ENCODE data around the gene NPIPB12. TPM values are rescaled to one million over a fixed set of nuclear protein-coding genes. Genes with fewer than 3 reads are reported as not detected.
A peak's percentile ranks its signal among the peaks of the same experiment; 100 is the strongest.
"Not testable (repeated sequence)": the region's sequence is repeated elsewhere in the genome, so short reads cannot be mapped to it uniquely, and the experiment has no call there.

The NPIPB12 gene
- total RNA-seq, 8 experiments from 2014 or later = 3.4 to 43.7 (median 11.4) TPM

DNA sequence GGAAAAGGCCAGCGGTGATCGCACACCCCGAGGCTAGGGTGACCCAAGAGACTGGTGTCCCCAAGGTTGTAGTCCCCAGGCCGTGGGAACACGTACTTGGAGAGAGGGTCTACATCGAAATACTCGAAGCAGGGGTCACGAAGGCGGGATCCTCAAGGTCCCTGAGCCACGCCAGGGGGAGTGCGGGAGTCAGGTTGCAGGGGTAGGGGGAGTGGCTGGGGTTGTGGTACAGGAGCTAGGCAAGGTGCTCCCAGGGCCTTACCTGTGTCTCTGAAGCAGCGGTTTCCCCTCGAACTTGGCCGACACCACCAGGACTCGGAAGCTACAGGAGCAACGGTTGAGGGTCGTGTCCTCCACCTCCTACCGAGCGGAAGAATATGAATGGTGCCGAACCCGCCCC, 52.5 kb downstream of the NPIPB12 start:
- no CpG with 5 or more reads among the region's 21 CpGs for WGBS, 10 experiments
- H3K4me3 ChIP-seq; in situ Hi-C loops (cut with MboI; ENCODE audit: low pct_unique_long_range_greater_than_20kb in 2 of 9, low sequenced_read_pairs in 9 of 9, unreplicated experiment in 9 of 9); H3K4me1 ChIP-seq (replicated peaks in 1 of 2); H3K27ac ChIP-seq: not testable (repeated sequence)
- ATAC-seq (replicated peaks in 6 of 8) = peak; percentile 4 to 32 (median 24)

Other genes with a start within 250 kb of the NPIPB12 start
- gene NPIPB11, start 99.7 kb downstream of the NPIPB12 start, total RNA-seq = 1 to 10 TPM in 4 of 8 experiments, under 1 TPM in 4; 0.14 to 2.8 (median 0.98) TPM
- gene BOLA2, start 52.1 kb downstream of the NPIPB12 start, total RNA-seq = 10 to 100 TPM; 16.0 to 38.7 (median 25.1) TPM
- gene SLX1B, start 51.9 kb downstream of the NPIPB12 start, total RNA-seq = 10 to 100 TPM in 6 of 8 experiments, 1 to 10 TPM in 2; 7.7 to 25.4 (median 12.4) TPM
- gene SULT1A4, start 46.5 kb downstream of the NPIPB12 start, total RNA-seq = 10 to 100 TPM in 1 of 8 experiments, 1 to 10 TPM in 2, under 1 TPM in 5; 0.16 to 18.4 (median 0.83) TPM
- 1 to 10 TPM in 1 of 8 experiments, under 1 TPM in 7; 0.07 to 1.1 (median 0.35) TPM for gene SPN, start 156.8 kb upstream of the NPIPB12 start, total RNA-seq
- 100 to 1,000 TPM in 1 of 8 experiments, 10 to 100 TPM in 7; 37.7 to 133 (median 52.8) TPM for gene QPRT, start 172.8 kb upstream of the NPIPB12 start, total RNA-seq
- gene C16orf54, start 239.6 kb upstream of the NPIPB12 start, total RNA-seq = under 1 TPM in 6 of 8 experiments, not detected in 2; 0.05 to 0.28 (median 0.16) TPM